HL-60 (cell line): Measurements from ENCODE around the gene STAT4.

ENCODE experiments used
- GABPA ChIP-seq: IDR thresholded peaks from 2 replicates; pipeline ENCODE4 v1.6.1; 2012; ENCODE audit warnings: low read depth
- POLR2AphosphoS5 ChIP-seq: IDR thresholded peaks from 2 replicates; pipeline ENCODE4 v1.6.1; 2012; ENCODE audit warnings: low read depth
- SPI1 ChIP-seq: IDR thresholded peaks from 2 replicates; pipeline ENCODE4 v1.6.1; 2012; ENCODE audit warnings: low read depth, mild to moderate bottlenecking, borderline replicate concordance
- TF ChIP-seq, protein P1 (sequence below): IDR thresholded peaks from one replicate; pipeline ENCODE4 v1.5.1; 2011; ENCODE audit warnings: low read length, control low read depth, inconsistent platforms; ENCODE audit not compliant: insufficient read depth
- TF ChIP-seq, protein P2 (sequence below): IDR thresholded peaks from 2 replicates; pipeline ENCODE4 v1.6.1; 2012; ENCODE audit warnings: low read depth; ENCODE audit not compliant: insufficient replicate concordance

DNA sequence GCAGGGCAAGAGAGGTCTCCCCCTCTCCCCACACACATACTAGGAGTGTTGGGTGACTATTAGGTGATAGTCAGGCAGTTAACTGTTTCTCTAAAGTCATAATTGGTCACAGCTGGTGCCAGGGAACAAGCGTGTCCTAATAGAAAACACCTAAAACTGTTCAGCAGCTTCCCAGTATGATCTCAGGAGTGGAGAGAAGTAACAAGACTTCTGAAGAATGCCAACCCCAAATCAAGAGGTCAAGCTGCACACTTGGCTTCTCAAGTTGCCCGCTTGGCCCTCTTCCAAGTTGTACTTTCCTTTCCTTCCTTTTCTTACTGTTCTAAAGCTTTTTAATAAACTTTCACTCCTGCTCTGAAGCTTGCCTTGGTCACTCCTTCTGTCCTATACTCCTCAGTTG is 114.4 kb downstream of the STAT4 start:
- TF ChIP-seq, protein P1, sequence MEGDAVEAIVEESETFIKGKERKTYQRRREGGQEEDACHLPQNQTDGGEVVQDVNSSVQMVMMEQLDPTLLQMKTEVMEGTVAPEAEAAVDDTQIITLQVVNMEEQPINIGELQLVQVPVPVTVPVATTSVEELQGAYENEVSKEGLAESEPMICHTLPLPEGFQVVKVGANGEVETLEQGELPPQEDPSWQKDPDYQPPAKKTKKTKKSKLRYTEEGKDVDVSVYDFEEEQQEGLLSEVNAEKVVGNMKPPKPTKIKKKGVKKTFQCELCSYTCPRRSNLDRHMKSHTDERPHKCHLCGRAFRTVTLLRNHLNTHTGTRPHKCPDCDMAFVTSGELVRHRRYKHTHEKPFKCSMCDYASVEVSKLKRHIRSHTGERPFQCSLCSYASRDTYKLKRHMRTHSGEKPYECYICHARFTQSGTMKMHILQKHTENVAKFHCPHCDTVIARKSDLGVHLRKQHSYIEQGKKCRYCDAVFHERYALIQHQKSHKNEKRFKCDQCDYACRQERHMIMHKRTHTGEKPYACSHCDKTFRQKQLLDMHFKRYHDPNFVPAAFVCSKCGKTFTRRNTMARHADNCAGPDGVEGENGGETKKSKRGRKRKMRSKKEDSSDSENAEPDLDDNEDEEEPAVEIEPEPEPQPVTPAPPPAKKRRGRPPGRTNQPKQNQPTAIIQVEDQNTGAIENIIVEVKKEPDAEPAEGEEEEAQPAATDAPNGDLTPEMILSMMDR, result no peak
- TF ChIP-seq POLR2AphosphoS5 (no peak), GABPA (no peak), SPI1 (no peak)
- TF ChIP-seq, protein P2, sequence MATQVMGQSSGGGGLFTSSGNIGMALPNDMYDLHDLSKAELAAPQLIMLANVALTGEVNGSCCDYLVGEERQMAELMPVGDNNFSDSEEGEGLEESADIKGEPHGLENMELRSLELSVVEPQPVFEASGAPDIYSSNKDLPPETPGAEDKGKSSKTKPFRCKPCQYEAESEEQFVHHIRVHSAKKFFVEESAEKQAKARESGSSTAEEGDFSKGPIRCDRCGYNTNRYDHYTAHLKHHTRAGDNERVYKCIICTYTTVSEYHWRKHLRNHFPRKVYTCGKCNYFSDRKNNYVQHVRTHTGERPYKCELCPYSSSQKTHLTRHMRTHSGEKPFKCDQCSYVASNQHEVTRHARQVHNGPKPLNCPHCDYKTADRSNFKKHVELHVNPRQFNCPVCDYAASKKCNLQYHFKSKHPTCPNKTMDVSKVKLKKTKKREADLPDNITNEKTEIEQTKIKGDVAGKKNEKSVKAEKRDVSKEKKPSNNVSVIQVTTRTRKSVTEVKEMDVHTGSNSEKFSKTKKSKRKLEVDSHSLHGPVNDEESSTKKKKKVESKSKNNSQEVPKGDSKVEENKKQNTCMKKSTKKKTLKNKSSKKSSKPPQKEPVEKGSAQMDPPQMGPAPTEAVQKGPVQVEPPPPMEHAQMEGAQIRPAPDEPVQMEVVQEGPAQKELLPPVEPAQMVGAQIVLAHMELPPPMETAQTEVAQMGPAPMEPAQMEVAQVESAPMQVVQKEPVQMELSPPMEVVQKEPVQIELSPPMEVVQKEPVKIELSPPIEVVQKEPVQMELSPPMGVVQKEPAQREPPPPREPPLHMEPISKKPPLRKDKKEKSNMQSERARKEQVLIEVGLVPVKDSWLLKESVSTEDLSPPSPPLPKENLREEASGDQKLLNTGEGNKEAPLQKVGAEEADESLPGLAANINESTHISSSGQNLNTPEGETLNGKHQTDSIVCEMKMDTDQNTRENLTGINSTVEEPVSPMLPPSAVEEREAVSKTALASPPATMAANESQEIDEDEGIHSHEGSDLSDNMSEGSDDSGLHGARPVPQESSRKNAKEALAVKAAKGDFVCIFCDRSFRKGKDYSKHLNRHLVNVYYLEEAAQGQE, result no peak
